CD14-positive monocyte (primary cell): ENCODE data around the gene EPHB2. TPM values are rescaled to one million over a fixed set of nuclear protein-coding genes. Genes with fewer than 3 reads are reported as not detected.

ENCODE experiments used
- DNase-seq, 3 donors: peaks; one replicate each; pipeline ENCODE4 v3.0.0-alpha.2; 2011 to 2022
- H2AFZ ChIP-seq: 2 replicates; pipeline ENCODE4 v1.6.0; 2012; ENCODE audit warnings: mild to moderate bottlenecking, low read depth, low read length, inconsistent platforms; ENCODE audit not compliant: insufficient read depth, poor library complexity, severe bottlenecking
- H3K27ac ChIP-seq, 2 donors: 1 replicate in 1 of 2; 2 replicates in 1 of 2; pipeline ENCODE4 v1.5.1; 2012 to 2013; ENCODE audit warnings: low read length in 2 of 2, control low read depth in 1 of 2, inconsistent platforms in 1 of 2, low read depth in 1 of 2, mild to moderate bottlenecking in 1 of 2
- H3K27me3 ChIP-seq, 2 donors: one replicate each; pipeline versions ENCODE4 v1.6.0 to v1.6.1; 2011 to 2013; ENCODE audit warnings: low read length in 2 of 2; ENCODE audit not compliant: control insufficient read depth in 2 of 2, insufficient read depth in 2 of 2
- H3K36me3 ChIP-seq, 2 donors: replicated peaks in 1 of 2; 1 replicate in 1 of 2; 2 replicates in 1 of 2; pipeline versions ENCODE4 v1.5.1 to v1.6.1; 2012 to 2013; ENCODE audit warnings: low read length in 2 of 2, control low read depth in 1 of 2, inconsistent platforms in 1 of 2, mild to moderate bottlenecking in 1 of 2; ENCODE audit not compliant: insufficient read depth in 2 of 2, control insufficient read depth in 1 of 2
- H3K4me1 ChIP-seq, 2 donors: 1 replicate in 1 of 2; 2 replicates in 1 of 2; pipeline versions ENCODE4 v1.5.1 to v1.6.1; 2012 to 2013; ENCODE audit warnings: low read length in 2 of 2, control low read depth in 1 of 2, inconsistent platforms in 1 of 2, mild to moderate bottlenecking in 1 of 2, moderate library complexity in 1 of 2; ENCODE audit not compliant: insufficient read depth in 2 of 2, control insufficient read depth in 1 of 2
- H3K4me2 ChIP-seq: replicated peaks from 2 replicates; pipeline ENCODE3; 2012; ENCODE audit warnings: low read length, moderate library complexity, mild to moderate bottlenecking; ENCODE audit not compliant: poor library complexity, severe bottlenecking; ENCODE audit errors: extremely low read depth
- H3K4me3 ChIP-seq, 3 experiments: fragments of 200-600 bp in 1 of 3; sonication (generic) in 1 of 3; replicated peaks in 1 of 3; 1 replicate in 2 of 3; 2 replicates in 1 of 3; pipeline ENCODE4 v1.5.1; 2011 to 2013; ENCODE audit warnings: low read length in 3 of 3, mild to moderate bottlenecking in 3 of 3, control low read depth in 2 of 3, low read depth in 2 of 3, inconsistent platforms in 1 of 3, moderate library complexity in 1 of 3
- H3K79me2 ChIP-seq: 2 replicates; pipeline ENCODE4 v1.6.0; 2012; ENCODE audit warnings: mild to moderate bottlenecking, control low read depth, inconsistent platforms, low read length, moderate library complexity; ENCODE audit not compliant: insufficient read depth
- H3K9ac ChIP-seq: 2 replicates; pipeline ENCODE4 v1.6.0; 2017; ENCODE audit warnings: low read length, mild to moderate bottlenecking; ENCODE audit not compliant: insufficient read depth, poor library complexity, severe bottlenecking
- H3K9me3 ChIP-seq, 2 donors: replicated peaks in 1 of 2; 1 replicate in 1 of 2; 2 replicates in 1 of 2; pipeline versions ENCODE4 v1.5.1 to v1.6.1; 2012 to 2013; ENCODE audit warnings: low read length in 2 of 2, control low read depth in 1 of 2; ENCODE audit not compliant: control insufficient read depth in 1 of 2, insufficient read depth in 1 of 2
- H4K20me1 ChIP-seq: 2 replicates; pipeline ENCODE4 v1.6.0; 2012; ENCODE audit warnings: mild to moderate bottlenecking, low read length, control low read depth, moderate library complexity; ENCODE audit not compliant: insufficient read depth
- H3K27ac Mint-ChIP-seq, 7 donors: one replicate each; pipeline ENCODE4 v1.8.0; 2020; ENCODE audit warnings: mild to moderate bottlenecking in 7 of 7, mixed read lengths in 7 of 7, moderate library complexity in 6 of 7, inconsistent platforms in 2 of 7
- H3K27me3 Mint-ChIP-seq, 3 donors: one replicate each; pipeline ENCODE4 v1.8.0; 2021 to 2022; ENCODE audit warnings: low read depth in 3 of 3, mild to moderate bottlenecking in 3 of 3, mixed read lengths in 3 of 3, moderate library complexity in 3 of 3, inconsistent platforms in 1 of 3
- H3K36me3 Mint-ChIP-seq, 2 donors: one replicate each; pipeline ENCODE4 v1.8.0; 2020; ENCODE audit warnings: mixed read lengths in 2 of 2, inconsistent platforms in 1 of 2, mild to moderate bottlenecking in 1 of 2
- H3K4me1 Mint-ChIP-seq: one replicate; pipeline ENCODE4 v1.8.0; 2020; ENCODE audit warnings: mild to moderate bottlenecking, mixed read lengths
- H3K4me3 Mint-ChIP-seq, 2 donors: one replicate each; pipeline ENCODE4 v1.8.0; 2020; ENCODE audit warnings: mild to moderate bottlenecking in 2 of 2, mixed read lengths in 2 of 2, moderate library complexity in 1 of 2
- H3K9me3 Mint-ChIP-seq, 7 donors: one replicate each; pipeline ENCODE4 v1.8.0; 2020 to 2022; ENCODE audit warnings: mixed read lengths in 7 of 7, mild to moderate bottlenecking in 6 of 7, moderate library complexity in 6 of 7, inconsistent platforms in 2 of 7
- CTCF ChIP-seq: fragments of 200-600 bp; IDR thresholded peaks from one replicate; pipeline ENCODE4 v1.8.0; 2022; ENCODE audit warnings: antibody characterized with exemption, mild to moderate bottlenecking
- WGBS: methylation state at CpG from one replicate; pipeline ENCODE4 v1.1.5; 2013; ENCODE audit warnings: missing lambda C conversion rate; ENCODE audit not compliant: insufficient coverage; 5-methylcytosine and 5-hydroxymethylcytosine counted together
- intact Hi-C, 2 donors: fragments of 100-400 bp; cut with micrococcal nuclease; formaldehyde crosslinking; loops; one replicate each; pipeline versions ENCODE4 v1.15.0 to v1.15.1; 2023
- polyA plus RNA-seq, 3 donors: library from polyadenylated mRNA; depleted of rRNA in 1 of 3; unstranded in 2 of 3; stranded (reverse) in 1 of 3; fragments of 300-500 nt in 2 of 3; fragments of >200 nt in 1 of 3; fragmentation: Illumina TruSeq in 2 of 3; gene quantifications; 1 replicate in 2 of 3; 2 replicates in 1 of 3; pipeline ENCODE4 v1.2.3, GENCODE V29; 2012 to 2021

The EPHB2 gene
- polyA plus RNA-seq, 3 donors, result 2.9 to 5.6 (median 3.4) TPM

- no peak overlapping the region for H3K9ac ChIP-seq
- Mint-ChIP-seq H3K4me3 (peak overlapping the region; percentile 9 to 69), H3K27me3 (peaks cover 26 to 38% (median 28%) of the 10 kb centered on the region in 3 donors), H3K9me3 (peaks cover 0 to 9% (median 0%) of the 10 kb centered on the region in 7 donors), H3K27ac (peak overlapping the region in 6 of 7 donors; percentile 43 to 87 (median 67)), H3K4me1 (peaks cover 30% of the 10 kb centered on the region), H3K36me3 (peaks cover 7 to 8% of the 10 kb centered on the region in 2 donors)
- DNase-seq, result peak in 1 of 3 donors; percentile 48
- no peak for TF ChIP-seq CTCF
- H3K36me3 ChIP-seq, result no peaks in the 10 kb centered on the region
- H3K27me3 ChIP-seq, result peaks cover 14 to 29% of the 10 kb centered on the region in 2 donors
- peaks cover 27 to 54% of the 10 kb centered on the region in 2 donors for H3K4me1 ChIP-seq
- peak overlapping the region in 1 of 2 donors; percentile 51 for H3K27ac ChIP-seq
- no peaks in the 10 kb centered on the region for H3K79me2 ChIP-seq
- peak overlapping the region in 1 of 3 experiments; percentile 77 for H3K4me3 ChIP-seq
- H4K20me1 ChIP-seq, result peaks cover 13% of the 10 kb centered on the region
- intact Hi-C loops, result loop anchor here in 1 of 2 donors (10.0 kb wide), 2 partner anchors 156 to 226 kb away; no protein-coding TSS in a partner anchor
- H3K9me3 ChIP-seq, result peaks cover 0 to 11% of the 10 kb centered on the region in 2 donors
- no peak overlapping the region for H2AFZ ChIP-seq
- peak overlapping the region; percentile 87 for H3K4me2 ChIP-seq
These were observed 1.9 kb upstream of the EPHB2 start for GRCh38 chr1:22708777-22709176.

GRCh38 chr1:22709227-22709626 is 1.4 kb upstream of the EPHB2 start:
- Histone ChIP-seq H3K36me3 (no peaks in the 10 kb centered on the region), H3K27me3 (peaks cover 14 to 32% of the 10 kb centered on the region in 2 donors), H3K9me3 (peaks cover 0 to 11% of the 10 kb centered on the region in 2 donors), H2AFZ (no peak overlapping the region), H3K27ac (peak overlapping the region in 1 of 2 donors; percentile 51), H4K20me1 (peaks cover 14% of the 10 kb centered on the region), H3K79me2 (no peaks in the 10 kb centered on the region), H3K9ac (no peak overlapping the region), H3K4me2 (peak overlapping the region; percentile 87), H3K4me3 (peak overlapping the region in 1 of 3 experiments; percentile 77), H3K4me1 (peaks cover 27 to 54% of the 10 kb centered on the region in 2 donors)
- Mint-ChIP-seq H3K36me3 (peaks cover 7 to 8% of the 10 kb centered on the region in 2 donors), H3K27me3 (peaks cover 30 to 42% (median 32%) of the 10 kb centered on the region in 3 donors), H3K4me1 (peaks cover 30% of the 10 kb centered on the region), H3K4me3 (peak overlapping the region in 1 of 2 donors; percentile 69), H3K9me3 (peaks cover 0 to 9% (median 0%) of the 10 kb centered on the region in 7 donors), H3K27ac (peak overlapping the region in 5 of 7 donors; percentile 13 to 71 (median 43))
- DNase-seq, result no peak
- intact Hi-C loops, result loop anchor here in 1 of 2 donors (10.0 kb wide), 2 partner anchors 156 to 226 kb away; no protein-coding TSS in a partner anchor
- peak; percentile 15 for TF ChIP-seq CTCF
- no CpG with 5 or more reads among the region's 3 CpGs for WGBS
